SK-N-SH (cell line): ENCODE measurements around the gene CADPS2. TPM values are rescaled to one million over a fixed set of nuclear protein-coding genes. Genes with fewer than 3 reads are reported as not detected.

ENCODE experiments used
- CTCF ChIA-PET: fragments of 300-600, 350-600 bp; formaldehyde crosslinking; extraction: SDS; loops from one replicate; lab custom pipeline; 2021; lab: Yijun Ruan, JAX
- POLR2A ChIA-PET: fragments of 350-600 bp; sonication (Branson Sonifier 250); formaldehyde crosslinking; extraction: SDS; loops from one replicate; lab custom pipeline; 2020; ENCODE audit warnings: antibody characterized with exemption, inconsistent platforms; lab: Yijun Ruan, JAX
- DNase-seq: peaks from one replicate; pipeline ENCODE4 v3.0.0; 2012
- H2AFZ ChIP-seq: fragments of 200-600 bp; sonication (generic); 2 replicates; pipeline ENCODE4 v1.8.1; 2016; ENCODE audit warnings: antibody characterized with exemption, mild to moderate bottlenecking, low read depth
- H3F3A ChIP-seq: fragments of 200-600 bp; sonication (generic); replicated peaks from 2 replicates; pipeline ENCODE3; 2016; ENCODE audit warnings: antibody characterized with exemption, mild to moderate bottlenecking; ENCODE audit not compliant: insufficient read depth
- H3K27ac ChIP-seq, 2 experiments: fragments of 200-500 bp in 1 of 2; fragments of 200-600 bp in 1 of 2; sonication (Bioruptor generic) in 1 of 2; sonication (generic), shearing (Covaris generic) in 1 of 2; 2 replicates each; pipeline versions ENCODE4 v1.5.1 to v1.6.1; 2014 to 2016; ENCODE audit warnings: low read depth in 2 of 2, inconsistent platforms in 1 of 2, low read length in 1 of 2, mild to moderate bottlenecking in 1 of 2, mixed read lengths in 1 of 2
- H3K27me3 ChIP-seq: fragments of 200-600 bp; sonication (generic), shearing (Covaris generic); 2 replicates; pipeline ENCODE4 v1.6.1; 2016; ENCODE audit warnings: mixed run types; ENCODE audit not compliant: insufficient read depth
- H3K36me3 ChIP-seq, 2 experiments: fragments of 200-500 bp in 1 of 2; fragments of 200-600 bp in 1 of 2; sonication (Bioruptor generic) in 1 of 2; sonication (generic) in 1 of 2; replicated peaks in 1 of 2; 2 replicates each; pipeline versions ENCODE3 to v1.5.1; 2014 to 2016; ENCODE audit warnings: low read length in 1 of 2, mild to moderate bottlenecking in 1 of 2; ENCODE audit not compliant: insufficient read depth in 2 of 2, control insufficient read depth in 1 of 2
- H3K4me1 ChIP-seq, 2 experiments: fragments of 200-500 bp in 1 of 2; fragments of 200-600 bp in 1 of 2; sonication (Bioruptor generic) in 1 of 2; sonication (generic), shearing (Covaris generic) in 1 of 2; 2 replicates each; pipeline versions ENCODE4 v1.5.1 to v1.6.1; 2014 to 2016; ENCODE audit warnings: low read depth in 1 of 2, low read length in 1 of 2, mixed run types in 1 of 2; ENCODE audit not compliant: insufficient read depth in 2 of 2, control insufficient read depth in 1 of 2
- H3K4me2 ChIP-seq: fragments of 200-600 bp; sonication (generic), shearing (Covaris generic); 2 replicates; pipeline ENCODE4 v1.6.1; 2017; ENCODE audit warnings: mixed run types
- H3K4me3 ChIP-seq, 2 experiments: fragments of 200-500 bp in 1 of 2; fragments of 200-600 bp in 1 of 2; sonication (Bioruptor generic) in 1 of 2; sonication (generic), shearing (Covaris generic) in 1 of 2; 2 replicates each; pipeline versions ENCODE4 v1.5.1 to v1.8.1; 2014 to 2016; ENCODE audit warnings: low read depth in 2 of 2, inconsistent platforms in 1 of 2, low read length in 1 of 2, mild to moderate bottlenecking in 1 of 2, mixed read lengths in 1 of 2, moderate library complexity in 1 of 2
- H3K79me2 ChIP-seq: fragments of 200-600 bp; sonication (generic); 2 replicates; pipeline ENCODE4 v1.8.1; 2017; ENCODE audit warnings: mild to moderate bottlenecking; ENCODE audit not compliant: insufficient read depth
- H3K9ac ChIP-seq: fragments of 200-600 bp; sonication (generic); 2 replicates; pipeline ENCODE4 v1.6.1; 2017; ENCODE audit warnings: mixed run types
- H3K9me2 ChIP-seq: fragments of 200-600 bp; sonication (generic); 2 replicates; pipeline ENCODE4 v1.6.1; 2017; ENCODE audit warnings: mixed run types
- H3K9me3 ChIP-seq: fragments of 200-600 bp; sonication (generic); 2 replicates; pipeline ENCODE4 v1.6.1; 2017; ENCODE audit warnings: mixed run types, mild to moderate bottlenecking, moderate library complexity
- H4K20me1 ChIP-seq: fragments of 200-600 bp; sonication (generic); 2 replicates; pipeline ENCODE4 v1.6.1; 2017; ENCODE audit warnings: mild to moderate bottlenecking, mixed run types; ENCODE audit not compliant: insufficient read depth
- CHD2 ChIP-seq: fragments of 150-350 bp; IDR thresholded peaks from 2 replicates; pipeline ENCODE4 v1.6.1; 2018; ENCODE audit warnings: low read length; ENCODE audit not compliant: partially characterized antibody
- ELF1 ChIP-seq: IDR thresholded peaks from 2 replicates; pipeline ENCODE4 v1.4.0; 2012
- EP300 ChIP-seq, 2 experiments: IDR thresholded peaks; 2 replicates each; pipeline versions ENCODE4 v1.4.0 to v1.6.1; 2012; ENCODE audit warnings: borderline replicate concordance in 1 of 2, low read depth in 1 of 2, low read length in 1 of 2
- EZH2phosphoT487 ChIP-seq: fragments of 200-600 bp; sonication (generic); IDR thresholded peaks from 2 replicates; pipeline ENCODE4 v1.6.1; 2017; ENCODE audit warnings: low read depth, mixed run types, mild to moderate bottlenecking, antibody characterized with exemption, moderate library complexity, borderline replicate concordance
- FOXJ3 ChIP-seq: sonication (generic); formaldehyde crosslinking; IDR thresholded peaks from 2 replicates; pipeline ENCODE4 v1.5.1; 2020; ENCODE audit warnings: mild to moderate bottlenecking, missing genetic modification reagents
- GABPA ChIP-seq: IDR thresholded peaks from 2 replicates; pipeline ENCODE4 v1.4.0; 2012; ENCODE audit warnings: low read depth, mild to moderate bottlenecking
- JUND ChIP-seq: IDR thresholded peaks from 2 replicates; pipeline ENCODE4 v1.4.0; 2012
- RAD21 ChIP-seq: IDR thresholded peaks from 2 replicates; pipeline ENCODE4 v1.6.1; 2012; ENCODE audit warnings: mild to moderate bottlenecking, low read length
- SMC3 ChIP-seq: IDR thresholded peaks from 2 replicates; pipeline ENCODE4 v1.6.1; 2012; ENCODE audit warnings: low read depth, low read length, improper control_type of control experiment
- YY1 ChIP-seq: IDR thresholded peaks from 2 replicates; pipeline ENCODE4 v1.4.0; 2012; ENCODE audit warnings: low read depth, mild to moderate bottlenecking
- polyA plus RNA-seq, 3 experiments: library from polyadenylated mRNA; depleted of rRNA; stranded (reverse); fragments of >200 nt; gene quantifications; 2 replicates each; pipeline ENCODE4 v1.2.3, GENCODE V29; 2012
- TF ChIP-seq, protein P1 (sequence below): IDR thresholded peaks from 2 replicates; pipeline ENCODE4 v1.6.1; 2012; ENCODE audit warnings: mild to moderate bottlenecking, low read depth, low read length, moderate library complexity
- TF ChIP-seq, protein P2 (sequence below): IDR thresholded peaks from 2 replicates; pipeline ENCODE4 v1.4.0; 2012; ENCODE audit warnings: low read depth, borderline replicate concordance
- TF ChIP-seq, protein P3 (sequence below): fragments of 150-350 bp; IDR thresholded peaks from 2 replicates; pipeline ENCODE4 v1.6.1; 2017; ENCODE audit warnings: antibody characterized with exemption, low read length, low read depth, borderline replicate concordance
- TF ChIP-seq, protein P4 (sequence below): IDR thresholded peaks from 2 replicates; pipeline ENCODE4 v1.4.0; 2012; ENCODE audit warnings: low read depth
- TF ChIP-seq, protein P5 (sequence below): fragments of 150-350 bp; IDR thresholded peaks from 2 replicates; pipeline ENCODE4 v1.6.1; 2016; ENCODE audit warnings: mild to moderate bottlenecking, low read depth, low read length

CADPS2 gene
- polyA plus RNA-seq, 1 of the 3 experiments (the other 2 are of a cell fraction) = 0.05 TPM

DNA sequence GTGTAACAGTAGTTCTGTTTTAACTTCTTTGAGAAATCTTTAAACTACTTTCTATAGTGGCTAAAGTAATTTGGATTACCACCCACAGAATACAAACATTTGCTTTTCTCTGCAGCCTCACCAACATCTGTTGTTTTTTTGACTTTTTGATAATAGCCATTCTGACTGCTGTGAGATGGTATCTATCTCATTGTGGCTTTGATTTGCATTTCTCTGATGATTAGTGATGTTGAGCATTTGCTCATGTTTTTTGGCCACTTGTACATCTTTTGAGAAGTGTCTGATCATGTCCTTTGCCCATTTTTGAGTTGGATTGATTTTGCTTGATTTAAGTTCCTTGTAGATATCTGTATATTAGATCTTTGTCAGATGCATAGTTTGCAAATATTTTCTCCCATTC is 254.0 kb downstream of the CADPS2 start:
- Histone ChIP-seq H3K9ac (no peak overlapping the region), H3K79me2 (no peaks in the 10 kb centered on the region), H3K27me3 (no peaks in the 10 kb centered on the region)
- TF ChIP-seq, protein P1, sequence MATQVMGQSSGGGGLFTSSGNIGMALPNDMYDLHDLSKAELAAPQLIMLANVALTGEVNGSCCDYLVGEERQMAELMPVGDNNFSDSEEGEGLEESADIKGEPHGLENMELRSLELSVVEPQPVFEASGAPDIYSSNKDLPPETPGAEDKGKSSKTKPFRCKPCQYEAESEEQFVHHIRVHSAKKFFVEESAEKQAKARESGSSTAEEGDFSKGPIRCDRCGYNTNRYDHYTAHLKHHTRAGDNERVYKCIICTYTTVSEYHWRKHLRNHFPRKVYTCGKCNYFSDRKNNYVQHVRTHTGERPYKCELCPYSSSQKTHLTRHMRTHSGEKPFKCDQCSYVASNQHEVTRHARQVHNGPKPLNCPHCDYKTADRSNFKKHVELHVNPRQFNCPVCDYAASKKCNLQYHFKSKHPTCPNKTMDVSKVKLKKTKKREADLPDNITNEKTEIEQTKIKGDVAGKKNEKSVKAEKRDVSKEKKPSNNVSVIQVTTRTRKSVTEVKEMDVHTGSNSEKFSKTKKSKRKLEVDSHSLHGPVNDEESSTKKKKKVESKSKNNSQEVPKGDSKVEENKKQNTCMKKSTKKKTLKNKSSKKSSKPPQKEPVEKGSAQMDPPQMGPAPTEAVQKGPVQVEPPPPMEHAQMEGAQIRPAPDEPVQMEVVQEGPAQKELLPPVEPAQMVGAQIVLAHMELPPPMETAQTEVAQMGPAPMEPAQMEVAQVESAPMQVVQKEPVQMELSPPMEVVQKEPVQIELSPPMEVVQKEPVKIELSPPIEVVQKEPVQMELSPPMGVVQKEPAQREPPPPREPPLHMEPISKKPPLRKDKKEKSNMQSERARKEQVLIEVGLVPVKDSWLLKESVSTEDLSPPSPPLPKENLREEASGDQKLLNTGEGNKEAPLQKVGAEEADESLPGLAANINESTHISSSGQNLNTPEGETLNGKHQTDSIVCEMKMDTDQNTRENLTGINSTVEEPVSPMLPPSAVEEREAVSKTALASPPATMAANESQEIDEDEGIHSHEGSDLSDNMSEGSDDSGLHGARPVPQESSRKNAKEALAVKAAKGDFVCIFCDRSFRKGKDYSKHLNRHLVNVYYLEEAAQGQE = no peak
- TF ChIP-seq ELF1 (no peak), GABPA (no peak), EP300 (IDR thresholded peaks at IDR 0.05; ENCODE audit: borderline replicate concordance in 1 of 2, low read depth in 1 of 2, low read length in 1 of 2) (no peak), RAD21 (no peak), FOXJ3 (CRISPR knock-in tag) (no peak), SMC3 (no peak), EZH2phosphoT487 (no peak), YY1 (no peak), CHD2 (no peak), JUND (no peak)
- TF ChIP-seq, protein P2, sequence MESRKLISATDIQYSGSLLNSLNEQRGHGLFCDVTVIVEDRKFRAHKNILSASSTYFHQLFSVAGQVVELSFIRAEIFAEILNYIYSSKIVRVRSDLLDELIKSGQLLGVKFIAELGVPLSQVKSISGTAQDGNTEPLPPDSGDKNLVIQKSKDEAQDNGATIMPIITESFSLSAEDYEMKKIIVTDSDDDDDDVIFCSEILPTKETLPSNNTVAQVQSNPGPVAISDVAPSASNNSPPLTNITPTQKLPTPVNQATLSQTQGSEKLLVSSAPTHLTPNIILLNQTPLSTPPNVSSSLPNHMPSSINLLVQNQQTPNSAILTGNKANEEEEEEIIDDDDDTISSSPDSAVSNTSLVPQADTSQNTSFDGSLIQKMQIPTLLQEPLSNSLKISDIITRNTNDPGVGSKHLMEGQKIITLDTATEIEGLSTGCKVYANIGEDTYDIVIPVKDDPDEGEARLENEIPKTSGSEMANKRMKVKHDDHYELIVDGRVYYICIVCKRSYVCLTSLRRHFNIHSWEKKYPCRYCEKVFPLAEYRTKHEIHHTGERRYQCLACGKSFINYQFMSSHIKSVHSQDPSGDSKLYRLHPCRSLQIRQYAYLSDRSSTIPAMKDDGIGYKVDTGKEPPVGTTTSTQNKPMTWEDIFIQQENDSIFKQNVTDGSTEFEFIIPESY = no peak
- TF ChIP-seq, protein P3, sequence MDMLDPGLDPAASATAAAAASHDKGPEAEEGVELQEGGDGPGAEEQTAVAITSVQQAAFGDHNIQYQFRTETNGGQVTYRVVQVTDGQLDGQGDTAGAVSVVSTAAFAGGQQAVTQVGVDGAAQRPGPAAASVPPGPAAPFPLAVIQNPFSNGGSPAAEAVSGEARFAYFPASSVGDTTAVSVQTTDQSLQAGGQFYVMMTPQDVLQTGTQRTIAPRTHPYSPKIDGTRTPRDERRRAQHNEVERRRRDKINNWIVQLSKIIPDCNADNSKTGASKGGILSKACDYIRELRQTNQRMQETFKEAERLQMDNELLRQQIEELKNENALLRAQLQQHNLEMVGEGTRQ = no peak
- TF ChIP-seq, protein P4, sequence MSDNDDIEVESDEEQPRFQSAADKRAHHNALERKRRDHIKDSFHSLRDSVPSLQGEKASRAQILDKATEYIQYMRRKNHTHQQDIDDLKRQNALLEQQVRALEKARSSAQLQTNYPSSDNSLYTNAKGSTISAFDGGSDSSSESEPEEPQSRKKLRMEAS = no peak
- TF ChIP-seq, protein P5, sequence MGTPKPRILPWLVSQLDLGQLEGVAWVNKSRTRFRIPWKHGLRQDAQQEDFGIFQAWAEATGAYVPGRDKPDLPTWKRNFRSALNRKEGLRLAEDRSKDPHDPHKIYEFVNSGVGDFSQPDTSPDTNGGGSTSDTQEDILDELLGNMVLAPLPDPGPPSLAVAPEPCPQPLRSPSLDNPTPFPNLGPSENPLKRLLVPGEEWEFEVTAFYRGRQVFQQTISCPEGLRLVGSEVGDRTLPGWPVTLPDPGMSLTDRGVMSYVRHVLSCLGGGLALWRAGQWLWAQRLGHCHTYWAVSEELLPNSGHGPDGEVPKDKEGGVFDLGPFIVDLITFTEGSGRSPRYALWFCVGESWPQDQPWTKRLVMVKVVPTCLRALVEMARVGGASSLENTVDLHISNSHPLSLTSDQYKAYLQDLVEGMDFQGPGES = no peak
- TF ChIP-seq, all 33 proteins: peak for 0
- no peak overlapping the region for H3K27ac ChIP-seq
- no peaks in the 10 kb centered on the region for H4K20me1 ChIP-seq
- H3K4me3 ChIP-seq = no peak overlapping the region
- H3K9me2 ChIP-seq = no peaks in the 10 kb centered on the region
- no peak for DNase-seq
- POLR2A ChIA-PET = no interaction called here
- no peaks in the 10 kb centered on the region for H3K4me1 ChIP-seq
- H3F3A ChIP-seq = peaks cover 11% of the 10 kb centered on the region
- H2AFZ ChIP-seq = no peak overlapping the region
- no peaks in the 10 kb centered on the region for H3K36me3 ChIP-seq
- H3K4me2 ChIP-seq = no peak overlapping the region
- CTCF ChIA-PET = no interaction called here
- no peaks in the 10 kb centered on the region for H3K9me3 ChIP-seq
